Heart left ventricle (tissue), 13 donors: ENCODE data around the gene PGAP3.

ENCODE experiments used
- CTCF ChIP-seq, 12 donors: fragments of 200-600 bp; sonication (generic) in 4 of 12; IDR thresholded peaks; one replicate each; pipeline versions ENCODE4 v1.5.0 to v1.8.0; 2018 to 2022; ENCODE audit warnings: antibody characterized with exemption in 12 of 12, mild to moderate bottlenecking in 5 of 12
- POLR2A ChIP-seq, 2 donors: fragments of 450-650 bp; IDR thresholded peaks; one replicate each; pipeline ENCODE4 v1.6.1; 2017; ENCODE audit warnings: antibody characterized with exemption in 2 of 2, mild to moderate bottlenecking in 2 of 2, moderate library complexity in 2 of 2
- donor health status: ischemic (EF 13 %, LVEDD 7.1; RV severe dilation, severe dysfunction).
- donor health status: DM: no; HTN: yes; CAD: no.
- donor health status: DM: no; HTN: no; CAD: no.
- donor health status: ischemic (EF 25% LVEDD 6.9; RV normal size, moderate dysfunction).
- donor health status: ischemic (EF 25% LVEDD 5.7; RV mildly dilated, moderate dysfunction).
- donor health status: ischemic (EF 35%, LVEDD 5.7; RV mildly dilated, moderate dysfunction).
- donor health status: nonischemic (EF 11% LVEDD 7.7; RV severe dilation, severe dysfunction).
- donor health status: DM: yes; HTN: yes; CAD: no.
- donor health status: PGD.
- donor health status: ischemic (EF 29% LVEDD 5.4; RV normal size, mild dysfunction).
- donor health status: nonischemic (EF 23%, LVEDD 6.1; RV moderate dilation, normal function).

- TF ChIP-seq CTCF (IDR thresholded peaks at IDR 0.05) (no peak), POLR2A (IDR thresholded peaks at IDR 0.05) (no peak)
Observed at GRCh38 chr17:39697961-39698360, 10.1 kb upstream of the PGAP3 start.
